ENCODE data around the gene GALNT10. TPM values are rescaled to one million over a fixed set of nuclear protein-coding genes. Genes with fewer than 3 reads are reported as not detected.

Gene GALNT10
- total RNA-seq, 2 donors from 2014 or later = 30.2 to 43.4 TPM

GRCh38 chr5:154321546-154321945, 131.0 kb downstream of the GALNT10 start:
- DNase-seq = no peak
- Histone ChIP-seq H3K27ac (ENCODE audit: low read depth, low read length) (no peak overlapping the region), H3K4me3 (ENCODE audit: low read length) (no peak overlapping the region), H3K4me1 (ENCODE audit: control insufficient read depth, insufficient read depth, low read length) (peaks cover 3% of the 10 kb centered on the region), H3K36me3 (ENCODE audit: control insufficient read depth, insufficient read depth, low read length) (peaks cover 42% of the 10 kb centered on the region), H3K9me3 (ENCODE audit: control insufficient read depth, low read length) (peaks cover 13% of the 10 kb centered on the region), H3K27me3 (ENCODE audit: control insufficient read depth, insufficient read depth, low read length, poor library complexity, severe bottlenecking) (no peaks in the 10 kb centered on the region), H3K9ac (ENCODE audit: extremely low read depth, low read length, poor library complexity, severe bottlenecking) (no peak overlapping the region)
- WGBS, 2 experiments (ENCODE audit: insufficient coverage in 1 of 2, insufficient read length in 1 of 2) = 63 to 83% methylated on average over 1 to 3 of the region's 3 CpGs
- peaks cover 7% of the 10 kb centered on the region for H3K4me1 Mint-ChIP-seq
- no peak overlapping the region for H3K4me3 Mint-ChIP-seq
- H3K36me3 Mint-ChIP-seq (ENCODE audit: low read depth) = peaks cover 6% of the 10 kb centered on the region
- peaks cover 2% of the 10 kb centered on the region for H3K9me3 Mint-ChIP-seq
- H3K27ac Mint-ChIP-seq = no peak overlapping the region
- H3K27me3 Mint-ChIP-seq (ENCODE audit: insufficient read depth) = no peaks in the 10 kb centered on the region
- TF ChIP-seq CTCF (conservative IDR thresholded peaks at IDR 0.05) = no peak

- no peaks in the 10 kb centered on the region for H3K27me3 Mint-ChIP-seq (ENCODE audit: insufficient read depth)
- Histone ChIP-seq H3K4me1 (ENCODE audit: control insufficient read depth, insufficient read depth, low read length) (peaks cover 3% of the 10 kb centered on the region), H3K9ac (ENCODE audit: extremely low read depth, low read length, poor library complexity, severe bottlenecking) (no peak overlapping the region), H3K4me3 (ENCODE audit: low read length) (no peak overlapping the region), H3K27me3 (ENCODE audit: control insufficient read depth, insufficient read depth, low read length, poor library complexity, severe bottlenecking) (no peaks in the 10 kb centered on the region), H3K36me3 (ENCODE audit: control insufficient read depth, insufficient read depth, low read length) (peaks cover 37% of the 10 kb centered on the region), H3K9me3 (ENCODE audit: control insufficient read depth, low read length) (peaks cover 13% of the 10 kb centered on the region), H3K27ac (ENCODE audit: low read depth, low read length) (no peak overlapping the region)
- no peak overlapping the region for H3K27ac Mint-ChIP-seq
- H3K4me1 Mint-ChIP-seq = peaks cover 7% of the 10 kb centered on the region
- peaks cover 6% of the 10 kb centered on the region for H3K36me3 Mint-ChIP-seq (ENCODE audit: low read depth)
- WGBS, 2 experiments (ENCODE audit: insufficient coverage in 1 of 2, insufficient read length in 1 of 2) = 93% methylated on average over 2 of the region's 2 CpGs; no CpG with 5 or more reads in 1 of the 2 experiments
- no peak for TF ChIP-seq CTCF (conservative IDR thresholded peaks at IDR 0.05)
- DNase-seq = no peak
- H3K4me3 Mint-ChIP-seq = no peak overlapping the region
- peaks cover 2% of the 10 kb centered on the region for H3K9me3 Mint-ChIP-seq
These were observed 133.5 kb downstream of the GALNT10 start for GRCh38 chr5:154324033-154324432.

GRCh38 chr5:154325566-154325965, 135.0 kb downstream of the GALNT10 start:
- H3K4me3 ChIP-seq (ENCODE audit: low read length) = no peak overlapping the region
- no peak overlapping the region for H3K27ac ChIP-seq (ENCODE audit: low read depth, low read length)
- Mint-ChIP-seq H3K9me3 (peaks cover 2% of the 10 kb centered on the region), H3K27ac (no peak overlapping the region), H3K4me3 (no peak overlapping the region), H3K27me3 (ENCODE audit: insufficient read depth) (no peaks in the 10 kb centered on the region), H3K4me1 (peaks cover 4% of the 10 kb centered on the region), H3K36me3 (ENCODE audit: low read depth) (peaks cover 10% of the 10 kb centered on the region)
- no peak for DNase-seq
- peaks cover 47% of the 10 kb centered on the region for H3K36me3 ChIP-seq (ENCODE audit: control insufficient read depth, insufficient read depth, low read length)
- H3K4me1 ChIP-seq (ENCODE audit: control insufficient read depth, insufficient read depth, low read length) = no peaks in the 10 kb centered on the region
- H3K9ac ChIP-seq (ENCODE audit: extremely low read depth, low read length, poor library complexity, severe bottlenecking) = no peak overlapping the region
- 100% methylated on average over 1 of the region's 1 CpG; no CpG with 5 or more reads in 1 of the 2 experiments for WGBS, 2 experiments (ENCODE audit: insufficient coverage in 1 of 2, insufficient read length in 1 of 2)
- no peak for TF ChIP-seq CTCF (conservative IDR thresholded peaks at IDR 0.05)
- H3K27me3 ChIP-seq (ENCODE audit: control insufficient read depth, insufficient read depth, low read length, poor library complexity, severe bottlenecking) = no peaks in the 10 kb centered on the region
- peaks cover 13% of the 10 kb centered on the region for H3K9me3 ChIP-seq (ENCODE audit: control insufficient read depth, low read length)

All from endodermal cell (in vitro differentiated cells).